Stimulated activated CD4-positive, alpha-beta T cell treated with anti-CD3 and anti-CD28 coated beads, TNF-alpha, amount 100 ng/mL, for 1 hour (primary cell): ENCODE measurements around the gene UBAC1.
"Not testable (repeated sequence)": the region's sequence is repeated elsewhere in the genome, so short reads cannot be mapped to it uniquely, and the experiment has no call there.

Experiments
- DNase-seq, 3 donors: peaks; one replicate each; pipeline ENCODE4 v3.0.0-alpha.2; 2020; ENCODE audit warnings: low read depth in 3 of 3, low spot score in 1 of 3

UBAC1 gene

DNA sequence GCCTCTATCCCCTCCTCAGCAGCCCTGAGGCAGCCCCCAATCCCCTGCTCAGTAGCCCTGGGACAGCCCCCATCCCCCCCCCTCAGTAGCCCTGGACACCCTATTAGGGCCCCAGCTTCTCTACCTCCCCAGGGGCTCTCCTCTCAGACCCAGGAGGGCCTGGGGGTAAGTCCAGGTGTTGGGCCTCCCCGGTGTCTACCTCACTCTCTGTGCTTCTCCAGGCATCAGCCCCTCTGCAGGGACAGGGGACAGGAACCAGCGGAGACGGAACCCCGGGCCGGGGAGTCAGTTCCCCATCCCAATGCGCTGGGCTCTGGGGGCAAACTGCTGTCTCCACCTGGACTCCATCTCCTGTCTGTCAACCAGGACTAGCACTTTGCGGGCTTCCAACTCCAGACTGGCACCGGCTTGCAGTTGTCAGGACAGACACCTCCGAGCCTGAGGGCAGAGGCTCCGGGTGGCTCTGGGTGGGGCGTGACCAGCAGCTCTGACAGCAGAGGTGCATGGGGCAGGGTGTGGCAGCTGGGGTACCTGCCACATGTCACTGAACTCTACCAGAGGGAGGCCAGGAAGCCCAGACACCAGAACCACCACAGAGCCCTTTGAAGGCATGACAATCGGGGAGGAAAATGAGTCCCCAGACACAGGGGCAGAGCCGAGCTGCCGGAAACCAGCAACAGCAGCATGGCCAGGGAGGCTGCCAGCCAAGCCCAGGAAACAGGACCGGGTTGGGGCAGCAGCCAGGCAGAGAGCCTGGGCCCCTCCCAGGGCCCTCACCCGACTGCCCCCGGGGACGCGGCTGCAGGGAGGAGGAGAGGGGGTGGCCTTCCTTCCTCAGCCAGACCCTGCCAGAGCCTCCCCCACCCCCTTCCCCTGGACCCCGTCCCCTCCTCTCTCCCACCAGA is 17.7 kb upstream of the UBAC1 start:
- peak in 2 of 3 donors; percentile 36 to 44 for DNase-seq

GRCh38 chr9:135976944-135977343 is 15.8 kb upstream of the UBAC1 start:
- DNase-seq = no peak

DNA sequence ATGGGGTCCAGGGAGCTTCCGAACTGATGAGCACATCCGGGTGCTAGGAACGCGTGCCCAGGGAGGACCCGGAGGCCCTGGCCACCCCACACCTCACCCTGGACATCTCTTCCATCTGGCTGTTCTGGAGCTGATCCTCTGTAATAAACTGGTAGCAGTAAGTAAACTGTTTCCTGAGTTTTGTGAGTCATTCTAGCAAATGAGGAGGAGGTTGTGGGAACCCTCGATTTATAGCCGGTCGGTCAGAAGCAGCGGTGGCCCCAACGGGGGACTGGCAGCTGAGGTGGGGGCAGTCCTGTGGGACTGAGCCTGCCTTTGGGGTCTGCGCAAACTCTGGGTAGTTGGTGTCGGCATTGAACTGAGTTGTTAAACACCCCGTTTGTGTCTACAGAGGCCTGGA is 15.4 kb upstream of the UBAC1 start:
- no peak for DNase-seq

GRCh38 chr9:135975834-135976233 is 14.7 kb upstream of the UBAC1 start:
- DNase-seq = no peak

- DNase-seq = no peak
Measured at GRCh38 chr9:135974220-135974573, 13.0 kb upstream of the UBAC1 start.

- no peak for DNase-seq
Measured at GRCh38 chr9:135973277-135974219, 12.4 kb upstream of the UBAC1 start.

GRCh38 chr9:135971892-135972291 is 10.7 kb upstream of the UBAC1 start:
- DNase-seq = no peak

GRCh38 chr9:135971111-135971766 is 10.1 kb upstream of the UBAC1 start:
- no peak for DNase-seq

DNA sequence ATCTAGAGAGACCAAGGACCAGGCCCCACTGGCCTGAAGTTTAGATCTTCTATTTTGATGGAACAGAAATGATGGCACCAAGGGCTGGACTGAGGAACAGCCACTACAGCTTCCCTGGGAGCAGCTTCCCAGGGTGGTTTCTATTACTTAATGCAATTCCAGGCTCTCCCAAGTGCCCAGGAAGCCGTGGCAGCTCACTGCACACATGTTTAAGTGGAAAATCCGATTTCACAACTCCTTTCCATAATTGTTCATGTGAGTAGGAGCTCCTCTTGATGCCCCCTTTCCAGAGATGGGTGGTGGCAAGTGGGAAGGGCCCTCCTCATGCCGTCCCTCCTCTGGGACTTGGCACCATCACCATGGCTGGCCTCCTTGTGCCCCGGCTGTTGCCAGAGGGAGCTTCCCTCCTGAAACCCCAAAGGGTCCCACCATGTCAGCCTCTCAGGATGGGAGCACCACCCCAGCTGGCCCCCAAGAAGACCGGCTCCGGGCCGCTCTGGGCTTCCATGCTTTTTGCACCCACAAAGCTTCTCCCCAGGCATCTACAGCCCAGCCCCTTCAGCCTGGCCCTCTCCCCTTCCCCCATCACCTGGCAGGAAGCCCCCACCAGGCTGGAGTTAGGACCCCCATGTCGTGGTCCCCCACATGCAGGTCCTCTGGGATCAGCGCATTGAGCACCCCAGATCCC is 9.1 kb upstream of the UBAC1 start:
- DNase-seq = no peak

DNA sequence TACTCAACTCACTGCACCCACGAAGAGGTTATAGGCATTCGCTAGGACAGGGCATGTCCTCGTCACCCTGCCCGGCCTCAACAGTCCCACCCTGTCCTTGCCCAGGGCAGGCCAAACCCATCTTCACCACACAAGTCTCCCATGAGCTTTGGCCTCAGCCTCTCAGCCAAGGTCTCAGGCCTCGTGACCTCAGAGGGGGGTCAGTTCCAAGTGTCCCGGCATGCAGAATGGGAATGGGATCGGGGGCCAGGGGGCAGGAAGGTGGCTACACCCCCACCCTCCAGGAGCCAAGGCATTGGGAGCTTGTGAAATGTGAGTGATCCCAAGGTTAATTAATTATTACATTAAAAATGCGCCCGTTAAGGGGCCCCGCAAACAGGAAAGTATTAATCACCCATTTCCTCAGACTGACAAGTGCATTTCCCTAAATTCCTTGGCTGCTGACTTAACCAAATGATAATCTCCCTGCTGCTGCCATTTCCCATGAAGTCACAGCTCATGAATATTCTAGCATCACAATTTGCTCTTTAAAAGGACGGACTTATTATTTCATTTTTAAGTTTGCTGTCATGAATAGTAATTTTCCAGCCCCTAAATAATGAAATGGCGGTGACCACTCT is 8.0 kb upstream of the UBAC1 start:
- DNase-seq = no peak

- DNase-seq = no peak
Measured at GRCh38 chr9:135968601-135969000, 7.4 kb upstream of the UBAC1 start.

GRCh38 chr9:135968083-135968476 is 6.9 kb upstream of the UBAC1 start:
- DNase-seq = no peak

DNA sequence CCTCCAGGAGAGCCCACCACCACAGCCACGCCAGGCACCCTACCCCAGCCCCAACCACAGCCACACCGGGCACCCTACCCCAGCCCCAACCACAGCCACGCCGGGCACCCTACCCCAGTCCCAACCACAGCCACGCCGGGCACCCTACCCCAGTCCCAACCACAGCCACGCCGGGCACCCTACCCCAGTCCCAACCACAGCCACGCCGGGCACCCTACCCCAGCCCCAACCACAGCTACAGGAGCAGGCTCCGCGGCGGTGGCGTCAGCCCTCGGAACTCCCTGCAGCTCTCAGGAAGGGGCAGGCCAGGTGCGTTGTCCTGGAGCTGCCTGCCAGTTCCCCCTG is 5.7 kb upstream of the UBAC1 start:
- not testable (repeated sequence) for DNase-seq

DNA sequence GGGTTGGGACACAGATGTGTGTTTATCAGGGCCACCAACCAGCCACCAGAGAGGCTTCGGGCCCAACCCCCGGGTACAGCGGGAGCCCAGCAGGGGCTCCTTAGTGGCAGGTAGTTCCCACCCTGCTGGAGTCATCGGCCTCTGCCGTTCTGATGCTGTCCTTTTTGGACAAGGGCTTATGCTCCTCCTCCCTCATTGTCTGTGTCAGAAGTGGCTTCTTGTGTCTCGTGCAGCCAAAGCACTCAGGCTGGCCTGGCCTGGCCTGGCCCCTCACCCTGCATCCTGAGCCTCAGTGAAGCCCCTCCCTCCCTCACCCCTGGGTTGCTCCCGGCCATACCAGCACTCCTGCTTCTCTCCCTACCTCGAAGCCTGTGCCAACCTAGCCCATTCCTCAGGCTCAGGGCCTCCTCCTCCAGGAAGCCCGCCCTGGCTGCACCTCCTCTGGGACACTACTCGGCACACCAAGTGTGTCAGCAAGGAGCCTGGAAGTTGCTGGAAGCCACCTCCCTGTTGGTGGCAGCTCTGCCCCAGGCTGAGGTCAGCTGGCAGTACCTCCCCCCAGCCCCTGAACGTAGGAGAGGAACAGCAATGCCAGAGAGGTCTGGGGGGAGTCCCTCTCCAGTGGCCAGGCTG is 4.1 kb upstream of the UBAC1 start:
- DNase-seq = no peak

GRCh38 chr9:135963938-135964337 is 2.8 kb upstream of the UBAC1 start:
- DNase-seq = no peak

DNA sequence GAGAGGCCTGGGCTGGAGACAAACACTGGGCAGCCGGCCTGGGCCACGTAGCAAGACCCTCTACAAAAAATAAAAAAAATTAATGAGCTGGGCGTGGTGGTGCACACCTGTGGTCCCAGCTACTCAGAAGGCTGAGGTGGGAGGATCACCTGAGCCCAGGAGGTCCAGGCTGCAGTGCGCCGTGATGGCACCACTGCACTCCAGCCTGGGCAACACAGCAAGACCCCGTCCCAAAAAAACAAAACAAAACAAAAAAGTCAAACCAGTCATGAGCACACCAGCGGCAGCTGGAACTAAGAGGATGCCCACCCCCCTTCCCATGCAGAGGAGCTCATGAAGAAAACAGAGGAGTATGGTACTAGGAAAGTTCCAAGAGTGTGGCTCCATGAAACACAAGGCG is 2.2 kb upstream of the UBAC1 start:
- no peak for DNase-seq

GRCh38 chr9:135962696-135963307 is 1.6 kb upstream of the UBAC1 start:
- no peak for DNase-seq

GRCh38 chr9:135961811-135962695 is 880 bp upstream of the UBAC1 start:
- no peak for DNase-seq
